T-helper 22 cell (primary cell): ENCODE measurements around the gene TCN1.
A peak's percentile ranks its signal among the peaks of the same experiment; 100 is the strongest.
"Not testable (repeated sequence)": the region's sequence is repeated elsewhere in the genome, so short reads cannot be mapped to it uniquely, and the experiment has no call there.

Source experiments
- DNase-seq: peaks from one replicate; pipeline ENCODE4 v3.0.0-alpha.2; 2020; ENCODE audit warnings: low read depth

TCN1 gene

DNA sequence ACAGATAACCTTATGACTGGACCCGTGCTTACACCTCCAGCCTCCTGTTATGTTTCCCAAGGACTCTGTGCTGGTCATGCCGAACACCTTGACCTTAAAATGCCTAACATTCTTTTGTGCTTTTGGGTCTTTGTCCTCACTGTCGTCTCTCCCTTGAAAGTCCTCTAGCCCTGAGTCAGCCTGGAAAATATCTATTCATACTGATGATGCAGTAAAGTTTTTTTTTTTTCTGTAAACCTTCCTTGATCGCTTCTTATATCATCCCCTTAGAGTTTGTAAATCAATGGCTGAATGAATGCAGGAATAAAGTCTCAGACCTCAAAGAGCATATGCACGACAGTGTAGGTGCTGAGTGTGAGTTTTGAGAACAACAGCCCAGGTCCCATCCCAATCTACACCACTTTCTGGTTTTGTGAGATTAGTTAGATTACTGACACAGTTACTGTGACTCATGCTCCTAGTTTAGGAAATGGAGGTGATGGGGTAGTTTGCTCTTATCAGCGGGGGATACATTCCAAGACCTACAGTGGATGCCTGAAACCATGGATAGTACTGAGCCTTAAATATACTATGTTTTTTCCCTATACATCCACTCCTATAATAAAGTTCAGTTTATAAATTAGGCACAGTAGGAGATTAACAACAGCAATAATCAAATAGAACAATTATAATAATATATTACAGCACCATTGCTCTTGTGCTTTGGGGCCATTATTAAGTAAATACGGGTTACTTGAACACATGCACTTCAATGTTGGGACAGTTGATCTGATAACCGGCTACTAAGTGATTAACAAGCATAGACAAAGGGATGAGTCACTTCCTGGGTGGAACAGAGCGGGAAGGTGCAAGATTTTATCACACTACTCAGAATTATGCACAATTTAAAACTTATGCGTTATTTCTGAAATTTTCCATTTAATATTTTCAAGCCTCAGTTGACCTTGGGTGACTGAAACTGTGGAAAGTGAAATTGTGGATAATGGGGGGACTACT, 8.6 kb downstream of the TCN1 start:
- DNase-seq, result peak; percentile 1

- no peak for DNase-seq
These were observed 11.4 kb downstream of the TCN1 start for GRCh38 chr11:59854871-59855270.

- DNase-seq, result not testable (repeated sequence)
These were observed 14.9 kb downstream of the TCN1 start for GRCh38 chr11:59851416-59851815.

GRCh38 chr11:59849551-59849950, 16.7 kb downstream of the TCN1 start:
- DNase-seq, result not testable (repeated sequence)

GRCh38 chr11:59849129-59849528, 17.2 kb downstream of the TCN1 start:
- no peak for DNase-seq

DNA sequence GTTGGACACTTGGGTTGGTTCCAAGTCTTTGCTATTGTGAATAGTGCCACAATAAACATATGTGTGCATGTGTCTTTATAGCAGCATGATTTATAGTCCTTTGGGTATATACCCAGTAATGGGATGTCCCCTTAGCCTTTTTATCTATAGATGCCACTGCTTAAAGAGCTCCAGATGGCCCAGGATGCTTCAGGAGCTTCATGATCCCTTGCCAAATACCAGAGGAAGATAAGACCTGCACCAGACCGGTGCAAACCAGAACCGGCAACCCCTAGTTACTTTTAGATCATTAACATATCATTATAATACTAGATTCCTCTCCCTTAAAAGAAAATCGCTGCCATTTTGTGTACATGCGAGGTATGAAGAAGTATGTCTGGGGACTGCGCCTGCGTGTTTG, 17.8 kb downstream of the TCN1 start:
- not testable (repeated sequence) for DNase-seq

DNA sequence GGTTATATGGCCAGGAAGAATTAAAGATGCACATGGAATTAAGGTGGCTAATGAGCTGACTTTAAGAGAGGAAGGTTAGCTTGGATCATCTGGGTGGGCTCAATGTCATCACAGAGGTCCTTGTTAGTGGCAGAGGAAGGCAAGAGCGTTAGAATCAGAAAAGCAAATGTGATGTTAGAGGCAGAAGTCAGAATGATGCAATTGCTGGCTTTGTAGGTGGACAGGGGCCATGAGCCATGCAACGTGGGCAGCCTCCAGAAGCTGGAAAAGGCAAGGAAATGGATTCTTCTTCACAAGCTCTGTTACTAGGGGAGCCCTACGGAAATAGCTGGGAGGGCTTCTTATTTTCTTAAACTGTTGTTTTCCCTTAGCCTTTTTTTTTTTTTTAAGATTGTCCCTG, 18.7 kb downstream of the TCN1 start:
- DNase-seq, result no peak

- no peak for DNase-seq
These were observed 19.7 kb downstream of the TCN1 start for GRCh38 chr11:59846556-59846955.

- no peak for DNase-seq
These were observed 20.9 kb downstream of the TCN1 start, which contains the start of gene CBLIF for GRCh38 chr11:59845399-59845798. TSS of gene CBLIF (minus strand) at chr11:59845499. CDS start at chr11:59845453, 46 bp downstream.

DNA sequence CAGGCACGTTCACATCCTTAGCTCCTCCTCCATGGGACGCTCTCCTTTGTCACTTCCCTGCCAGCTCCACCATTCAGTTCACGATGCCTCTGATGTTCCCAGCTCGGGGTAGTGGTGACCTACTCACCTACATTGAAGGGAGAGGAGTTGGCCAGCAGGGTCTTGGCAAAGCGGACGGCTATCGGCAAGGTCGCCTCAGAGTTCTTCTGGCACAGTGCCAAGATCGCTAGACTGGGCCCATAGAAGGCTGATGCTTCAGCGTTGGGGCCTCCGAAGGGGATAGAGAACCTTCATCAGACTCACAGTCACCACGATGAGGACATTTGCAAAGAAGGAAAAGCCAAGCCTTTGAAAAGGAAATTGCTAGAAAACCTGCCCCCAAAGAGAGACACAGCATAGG, 24.0 kb downstream of the TCN1 start:
- DNase-seq, result no peak

DNA sequence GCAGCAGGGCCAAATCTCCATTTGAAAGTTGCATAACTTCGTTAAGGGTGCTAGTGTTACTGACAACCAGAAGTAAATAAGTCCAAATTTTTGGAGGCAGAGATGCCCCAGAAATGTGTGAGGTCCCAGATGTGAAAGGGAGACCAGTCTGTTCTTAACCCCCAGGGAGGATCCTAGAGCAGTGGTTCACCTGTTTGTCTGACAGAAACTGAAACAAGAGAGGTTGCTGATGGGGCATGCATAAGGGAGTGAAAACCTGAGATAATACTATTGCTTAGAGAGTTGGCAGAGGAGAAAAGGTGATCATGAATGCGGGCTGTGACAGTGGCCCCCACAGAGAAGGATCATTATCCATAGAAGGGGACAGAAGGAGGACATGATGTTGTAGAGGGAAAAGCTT, 24.8 kb downstream of the TCN1 start:
- no peak for DNase-seq

DNA sequence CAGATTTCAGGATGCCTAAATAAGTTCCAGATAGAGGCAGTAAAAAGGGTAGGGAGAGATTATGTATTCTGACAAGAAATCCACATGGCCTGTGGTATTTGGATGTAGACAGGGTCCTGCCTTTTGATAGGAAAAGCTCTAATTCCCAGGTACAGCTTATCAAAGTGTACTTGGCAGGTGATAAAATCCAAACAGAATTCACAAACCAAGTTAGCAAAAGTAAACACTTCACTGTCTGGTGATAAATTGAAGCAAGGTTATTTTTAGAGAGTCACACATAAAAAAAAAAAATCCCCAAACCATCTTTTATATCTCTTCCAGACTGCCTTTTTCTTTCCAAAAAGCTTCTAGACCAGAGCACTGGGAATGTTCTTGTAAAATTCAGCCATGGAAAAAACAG, 26.7 kb downstream of the TCN1 start:
- DNase-seq, result no peak

- DNase-seq, result no peak
These were observed 32.7 kb downstream of the TCN1 start for GRCh38 chr11:59833602-59834001.

DNA sequence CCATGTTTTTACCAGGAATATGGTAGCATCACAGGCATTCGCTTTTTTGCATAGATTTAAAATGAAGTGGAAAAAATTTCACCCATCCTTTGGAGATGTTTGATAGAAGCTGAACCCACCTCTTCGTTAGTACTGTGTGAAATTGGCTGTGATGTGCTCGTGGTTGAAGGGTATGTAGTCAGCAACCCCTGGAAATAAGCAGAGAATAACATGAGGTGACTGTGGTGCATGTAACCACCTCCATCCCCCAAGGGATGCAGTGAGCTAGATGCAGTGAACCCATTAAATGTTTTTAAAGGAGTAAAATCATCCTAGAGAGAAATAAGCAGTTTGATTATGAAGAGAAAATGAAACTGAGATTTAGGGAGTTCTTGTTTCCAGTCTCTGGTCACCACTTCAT, 36.9 kb downstream of the TCN1 start:
- DNase-seq, result no peak

- DNase-seq, result no peak
These were observed 43.2 kb downstream of the TCN1 start for GRCh38 chr11:59822989-59823566.

- no peak for DNase-seq
These were observed 47.7 kb downstream of the TCN1 start for GRCh38 chr11:59818572-59818971.

DNA sequence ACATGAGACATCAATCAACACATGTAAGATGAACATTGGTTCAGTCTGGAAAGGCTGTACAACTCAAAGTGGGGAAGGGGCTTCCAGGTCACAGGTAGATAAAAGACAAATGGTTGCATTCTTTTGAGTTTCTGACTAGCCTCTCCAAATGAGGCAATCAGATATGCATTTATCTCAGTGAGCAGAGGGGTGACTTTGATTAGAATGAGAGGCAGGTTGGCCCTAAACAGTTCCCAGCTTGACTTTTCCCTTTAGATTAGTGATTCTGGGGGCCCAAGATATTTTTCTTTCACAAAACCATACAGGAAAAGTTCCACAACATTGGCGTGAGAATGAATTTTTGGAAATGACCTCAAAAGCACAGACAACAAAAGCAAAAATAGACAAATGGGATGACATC, 49.9 kb downstream of the TCN1 start:
- not testable (repeated sequence) for DNase-seq

GRCh38 chr11:59815754-59816153, 50.5 kb downstream of the TCN1 start:
- no peak for DNase-seq

DNA sequence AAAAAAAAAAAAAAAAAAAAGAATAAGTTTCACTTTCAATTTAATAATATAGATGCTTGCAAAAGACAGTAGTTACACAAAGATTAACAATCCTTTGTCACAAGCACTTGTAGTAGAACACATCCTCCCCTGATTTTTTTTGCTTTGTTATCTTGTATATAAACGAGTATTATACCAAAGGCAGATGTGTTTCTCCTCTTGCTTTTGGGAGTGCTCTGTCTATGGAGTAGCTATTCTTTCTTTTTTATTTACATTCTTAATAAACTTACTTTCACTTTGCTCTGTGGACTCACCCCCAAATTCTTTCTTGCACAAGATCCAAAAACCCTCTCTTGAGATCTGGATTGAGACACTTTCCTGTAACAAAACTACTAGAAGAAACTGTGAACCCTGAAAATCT, 52.3 kb downstream of the TCN1 start:
- DNase-seq, result no peak

GRCh38 chr11:59813364-59813763, 52.9 kb downstream of the TCN1 start:
- no peak for DNase-seq

DNA sequence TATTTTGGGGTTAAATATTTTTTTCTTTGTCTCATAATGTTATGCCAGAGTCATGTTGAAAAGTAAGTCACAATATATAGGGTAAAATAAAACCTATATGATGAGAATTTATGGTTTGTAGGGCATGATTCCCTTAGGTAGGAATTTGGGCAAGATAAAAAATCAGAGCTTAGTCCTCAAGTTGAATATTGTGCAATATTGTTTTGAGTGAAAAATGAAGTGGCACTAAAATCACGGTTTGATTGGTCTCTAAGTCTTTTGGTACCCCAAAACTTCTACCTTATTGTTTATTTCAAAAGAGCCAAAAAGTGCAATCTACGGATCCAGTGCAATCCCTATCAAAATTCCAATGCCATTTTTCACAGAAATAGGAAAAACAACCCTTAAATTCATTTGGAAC, 54.1 kb downstream of the TCN1 start:
- no peak for DNase-seq

GRCh38 chr11:59810911-59811259, 55.4 kb downstream of the TCN1 start:
- DNase-seq, result no peak

- peak; percentile 79 for DNase-seq
These were observed 55.9 kb downstream of the TCN1 start, which contains the start of gene MRPL16 for GRCh38 chr11:59810189-59810910. TSS of gene MRPL16 (minus strand) at chr11:59810778. CDS start at chr11:59810658, 120 bp downstream.
